ENCODE results near the gene NSG2.

Gene NSG2

GRCh38 chr5:174074369-174074768, 28.9 kb downstream of the NSG2 start:
- no peaks in the 10 kb centered on the region for H3K4me1 ChIP-seq (ENCODE audit: control insufficient read depth in 1 of 2, insufficient read depth in 1 of 2, low read depth in 1 of 2, low read length in 1 of 2)
- no peak overlapping the region for H3K4me3 ChIP-seq (ENCODE audit: low read depth in 1 of 2, low read length in 1 of 2)
- no peak for TF ChIP-seq CTCF (IDR thresholded peaks at IDR 0.05)
- no peaks in the 10 kb centered on the region for H3K9me3 ChIP-seq
- no peaks in the 10 kb centered on the region for H3K36me3 ChIP-seq
- no peak overlapping the region for H3K27ac ChIP-seq
- peaks cover 8% of the 10 kb centered on the region for H3K27me3 ChIP-seq

- H3K9me3 ChIP-seq = no peaks in the 10 kb centered on the region
- H3K27ac ChIP-seq = no peak overlapping the region
- H3K4me3 ChIP-seq (ENCODE audit: low read depth in 1 of 2, low read length in 1 of 2) = no peak overlapping the region
- no peaks in the 10 kb centered on the region for H3K36me3 ChIP-seq
- H3K27me3 ChIP-seq = peaks cover 16% of the 10 kb centered on the region
- no peak for TF ChIP-seq CTCF (IDR thresholded peaks at IDR 0.05)
- H3K4me1 ChIP-seq (ENCODE audit: control insufficient read depth in 1 of 2, insufficient read depth in 1 of 2, low read depth in 1 of 2, low read length in 1 of 2) = no peaks in the 10 kb centered on the region
Measured at GRCh38 chr5:174078416-174078815, 32.9 kb downstream of the NSG2 start.

GRCh38 chr5:174082286-174082685, 36.8 kb downstream of the NSG2 start:
- no peaks in the 10 kb centered on the region for H3K36me3 ChIP-seq
- H3K9me3 ChIP-seq = no peaks in the 10 kb centered on the region
- no peaks in the 10 kb centered on the region for H3K4me1 ChIP-seq (ENCODE audit: control insufficient read depth in 1 of 2, insufficient read depth in 1 of 2, low read depth in 1 of 2, low read length in 1 of 2)
- no peak for TF ChIP-seq CTCF (IDR thresholded peaks at IDR 0.05)
- peaks cover 26% of the 10 kb centered on the region for H3K27me3 ChIP-seq
- no peak overlapping the region for H3K4me3 ChIP-seq (ENCODE audit: low read depth in 1 of 2, low read length in 1 of 2)
- H3K27ac ChIP-seq = no peak overlapping the region

DNA sequence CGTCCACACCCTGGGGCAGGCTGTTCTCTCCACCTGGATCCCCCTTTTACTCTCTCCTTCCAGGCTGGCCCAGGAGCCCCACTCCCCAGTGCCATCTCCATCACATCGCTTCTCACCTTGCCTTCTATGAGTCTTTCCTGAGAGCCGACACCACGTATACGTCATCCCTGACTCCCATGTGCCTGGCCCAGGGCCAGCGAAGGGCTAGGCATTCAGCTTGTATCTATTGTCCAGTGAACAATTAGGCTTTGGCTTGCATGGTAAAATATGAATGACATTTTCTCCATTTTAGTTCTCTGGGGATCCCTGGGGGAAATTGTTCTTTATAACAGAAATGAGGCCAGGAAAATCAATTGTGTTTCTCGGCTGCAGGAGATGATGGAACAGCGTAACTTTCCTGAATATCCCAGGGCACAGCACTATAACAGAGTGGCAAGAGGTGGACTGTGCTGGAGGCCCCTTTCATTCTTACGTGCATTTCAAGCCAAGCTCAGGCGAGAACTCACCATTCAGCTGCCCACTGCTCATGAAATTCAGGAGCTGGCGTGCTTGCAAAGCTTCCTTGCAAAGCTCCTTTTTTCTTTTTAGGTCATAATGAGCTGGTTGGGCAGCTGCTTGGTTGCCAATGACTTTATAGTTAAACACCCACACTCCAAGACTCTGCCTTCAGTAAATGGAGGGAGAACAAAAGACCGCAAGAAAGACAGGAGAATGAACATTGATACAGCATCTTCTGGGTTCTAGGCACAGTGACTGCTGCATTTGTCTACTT, 37.7 kb downstream of the NSG2 start:
- Histone ChIP-seq H3K9me3 (no peaks in the 10 kb centered on the region), H3K4me3 (ENCODE audit: low read depth in 1 of 2, low read length in 1 of 2) (no peak overlapping the region), H3K27ac (no peak overlapping the region), H3K27me3 (peaks cover 26% of the 10 kb centered on the region), H3K4me1 (ENCODE audit: control insufficient read depth in 1 of 2, insufficient read depth in 1 of 2, low read depth in 1 of 2, low read length in 1 of 2) (no peaks in the 10 kb centered on the region), H3K36me3 (no peaks in the 10 kb centered on the region)
- no peak for TF ChIP-seq CTCF (IDR thresholded peaks at IDR 0.05)

- H3K9me3 ChIP-seq = no peaks in the 10 kb centered on the region
Measured at GRCh38 chr5:174084691-174085154, 39.2 kb downstream of the NSG2 start.

More at GRCh38 chr5:174084691-174085154, 39.2 kb downstream of the NSG2 start:
- Histone ChIP-seq H3K36me3 (no peaks in the 10 kb centered on the region), H3K27me3 (peaks cover 26% of the 10 kb centered on the region), H3K27ac (no peak overlapping the region), H3K4me3 (ENCODE audit: low read depth in 1 of 2, low read length in 1 of 2) (no peak overlapping the region), H3K4me1 (ENCODE audit: control insufficient read depth in 1 of 2, insufficient read depth in 1 of 2, low read depth in 1 of 2, low read length in 1 of 2) (no peaks in the 10 kb centered on the region)
- TF ChIP-seq CTCF (IDR thresholded peaks at IDR 0.05) = no peak
